Body of pancreas (tissue), 4 donors: ENCODE results near the gene GRIK4.

Experiments used
- POLR2A ChIP-seq, 3 donors: fragments of 450-650 bp; IDR thresholded peaks; one replicate each; pipeline ENCODE4 v1.6.1; 2016; ENCODE audit warnings: antibody characterized with exemption in 3 of 3, mild to moderate bottlenecking in 2 of 3
- TF ChIP-seq, protein P1 (sequence below), 7 experiments: fragments of 450-650 bp in 4 of 7; fragments of 200-600 bp in 3 of 7; sonication (generic) in 3 of 7; IDR thresholded peaks; one replicate each; pipeline ENCODE4 v1.5.1; 2016 to 2019; ENCODE audit warnings: antibody characterized with exemption in 7 of 7

DNA sequence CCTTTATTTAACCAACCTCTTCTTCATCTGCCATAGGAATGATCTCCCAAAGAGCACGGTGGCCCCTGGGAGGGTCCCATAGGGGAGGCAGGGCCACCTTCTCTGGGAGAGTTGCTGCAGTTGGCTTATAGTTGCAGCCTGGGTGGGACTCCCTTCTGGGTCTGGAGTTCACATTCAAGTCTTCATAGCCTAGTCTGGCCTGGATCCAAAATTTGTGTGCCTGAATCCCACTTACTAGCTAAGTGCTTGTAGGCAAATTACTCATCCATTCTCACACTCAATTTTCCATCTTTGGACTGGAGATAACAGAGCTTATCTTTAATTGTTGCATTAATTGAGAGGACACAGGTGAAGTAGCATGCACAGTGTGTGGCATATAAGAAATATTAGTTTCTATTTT is 163.6 kb downstream of the GRIK4 start:
- TF ChIP-seq, protein P1, sequence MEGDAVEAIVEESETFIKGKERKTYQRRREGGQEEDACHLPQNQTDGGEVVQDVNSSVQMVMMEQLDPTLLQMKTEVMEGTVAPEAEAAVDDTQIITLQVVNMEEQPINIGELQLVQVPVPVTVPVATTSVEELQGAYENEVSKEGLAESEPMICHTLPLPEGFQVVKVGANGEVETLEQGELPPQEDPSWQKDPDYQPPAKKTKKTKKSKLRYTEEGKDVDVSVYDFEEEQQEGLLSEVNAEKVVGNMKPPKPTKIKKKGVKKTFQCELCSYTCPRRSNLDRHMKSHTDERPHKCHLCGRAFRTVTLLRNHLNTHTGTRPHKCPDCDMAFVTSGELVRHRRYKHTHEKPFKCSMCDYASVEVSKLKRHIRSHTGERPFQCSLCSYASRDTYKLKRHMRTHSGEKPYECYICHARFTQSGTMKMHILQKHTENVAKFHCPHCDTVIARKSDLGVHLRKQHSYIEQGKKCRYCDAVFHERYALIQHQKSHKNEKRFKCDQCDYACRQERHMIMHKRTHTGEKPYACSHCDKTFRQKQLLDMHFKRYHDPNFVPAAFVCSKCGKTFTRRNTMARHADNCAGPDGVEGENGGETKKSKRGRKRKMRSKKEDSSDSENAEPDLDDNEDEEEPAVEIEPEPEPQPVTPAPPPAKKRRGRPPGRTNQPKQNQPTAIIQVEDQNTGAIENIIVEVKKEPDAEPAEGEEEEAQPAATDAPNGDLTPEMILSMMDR (IDR thresholded peaks at IDR 0.05), result no peak
- TF ChIP-seq POLR2A (IDR thresholded peaks at IDR 0.05), result no peak
